ENCODE measurements around the gene C6orf58. TPM values are rescaled to one million over a fixed set of nuclear protein-coding genes. Genes with fewer than 3 reads are reported as not detected.

The C6orf58 gene
- total RNA-seq, 1 experiment from 2014 or later, result not detected

GRCh38 chr6:127637830-127638409 lies 60.9 kb downstream of the C6orf58 start:
- no TSS peak for BruUV-seq (replicated peaks)
- Histone ChIP-seq H3K36me3 (ENCODE audit: control insufficient read depth, insufficient read depth, low read length) (no peaks in the 10 kb centered on the region), H3K27me3 (ENCODE audit: control insufficient read depth, insufficient read depth, low read length) (peaks cover 2% of the 10 kb centered on the region; the same call in 1 of the 2 replicates), H3K27ac (ENCODE audit: low read length) (no peak overlapping the region), H3K9me3 (ENCODE audit: control insufficient read depth, insufficient read depth, low read depth, low read length) (no peaks in the 10 kb centered on the region), H3K4me1 (ENCODE audit: control insufficient read depth, insufficient read depth, low read length) (no peaks in the 10 kb centered on the region), H3K4me3 (ENCODE audit: low read depth in 2 of 2, low read length in 2 of 2) (no peak overlapping the region)
- ATAC-seq, result no peak
- intact Hi-C loops (cut with micrococcal nuclease; ENCODE audit: unreplicated experiment) (no loop called here), in situ Hi-C loops (cut with HindIII; ENCODE audit: low pct_unique_long_range_greater_than_20kb, low sequenced_read_pairs) (no loop called here)
- ChIA-PET POLR2A (interaction anchor here (0.6 kb wide), 1 partner anchor 145 kb away, joined by 4 read pairs; no protein-coding TSS in a partner anchor), CTCF (interaction anchor here (0.6 kb wide), 2 partner anchors 37 to 50 kb away, joined by 3 to 4 read pairs; no protein-coding TSS in a partner anchor)
- no peak for DNase-seq (ENCODE audit: low read depth, low spot score)
- TF ChIP-seq CTCF (IDR thresholded peaks at IDR 0.05), result no peak

Other genes with a start within 250 kb of the C6orf58 start
- gene ECHDC1, start 233.6 kb upstream of the C6orf58 start, total RNA-seq (2021; ENCODE audit: unreplicated experiment), result 81.9 TPM
- 0.90 TPM for gene KIAA0408, start 117.8 kb upstream of the C6orf58 start, total RNA-seq (2021; ENCODE audit: unreplicated experiment)